Measurements from ENCODE around the gene POLR3G.

Gene POLR3G

DNA sequence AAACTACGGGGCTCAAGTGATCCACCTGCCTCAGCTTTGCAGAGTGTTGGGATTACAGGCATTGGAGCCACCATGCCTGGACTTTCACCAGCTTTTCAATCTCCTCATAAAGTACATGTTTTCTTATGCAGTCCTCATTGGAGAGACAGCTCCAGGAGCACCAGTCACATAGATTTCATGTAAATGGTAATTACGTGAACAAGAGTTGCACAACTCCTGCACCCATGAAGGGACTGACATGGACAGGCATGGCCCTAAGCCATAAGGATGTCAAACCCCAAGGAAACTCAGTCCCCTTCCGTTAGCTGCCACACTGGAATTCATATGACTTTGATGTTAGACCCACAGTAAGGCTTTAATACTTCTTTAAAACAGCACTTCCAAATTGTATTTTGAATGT is 76.3 kb downstream of the POLR3G start:
- DNase-seq (ENCODE audit: low read depth), result no peak

DNA sequence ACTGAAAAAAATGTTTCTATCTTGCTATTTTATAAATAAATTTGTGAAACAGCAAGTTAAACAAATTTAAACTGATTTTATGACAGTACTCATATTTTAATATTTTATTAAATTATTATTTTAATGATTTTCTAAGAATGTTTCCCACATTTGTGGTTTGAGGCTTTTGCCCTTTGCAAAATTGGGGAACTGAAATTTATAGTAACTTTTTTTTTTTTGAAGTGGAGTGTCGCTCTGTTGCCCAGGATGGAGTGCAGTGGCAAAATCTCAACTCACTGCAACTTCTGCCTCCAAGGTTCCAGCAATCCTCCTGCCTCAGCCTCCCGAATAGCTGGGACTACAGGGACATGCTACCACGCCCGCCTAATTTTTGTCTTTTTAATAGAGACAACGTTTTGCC is 76.7 kb downstream of the POLR3G start:
- no peak for DNase-seq (ENCODE audit: low read depth)

DNA sequence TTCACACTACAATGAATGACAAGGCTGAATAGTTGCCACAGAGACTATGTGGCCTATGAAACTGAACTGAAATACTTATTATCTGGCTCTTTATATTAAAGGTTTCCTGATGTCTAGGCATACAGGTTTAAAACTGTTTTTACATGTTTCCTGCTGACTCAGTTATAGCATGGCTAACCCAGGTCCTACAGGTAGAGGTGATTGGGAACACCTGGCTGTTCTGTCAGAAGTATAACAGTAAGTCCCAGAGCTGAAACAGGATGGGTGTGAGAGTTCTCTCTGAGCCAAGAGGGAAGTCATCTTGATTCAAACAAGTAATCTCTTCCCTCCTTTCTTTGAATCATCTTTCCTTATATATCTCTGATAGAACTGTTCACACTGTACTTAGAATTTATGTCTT is 79.0 kb downstream of the POLR3G start:
- no peak for DNase-seq (ENCODE audit: low read depth)

DNA sequence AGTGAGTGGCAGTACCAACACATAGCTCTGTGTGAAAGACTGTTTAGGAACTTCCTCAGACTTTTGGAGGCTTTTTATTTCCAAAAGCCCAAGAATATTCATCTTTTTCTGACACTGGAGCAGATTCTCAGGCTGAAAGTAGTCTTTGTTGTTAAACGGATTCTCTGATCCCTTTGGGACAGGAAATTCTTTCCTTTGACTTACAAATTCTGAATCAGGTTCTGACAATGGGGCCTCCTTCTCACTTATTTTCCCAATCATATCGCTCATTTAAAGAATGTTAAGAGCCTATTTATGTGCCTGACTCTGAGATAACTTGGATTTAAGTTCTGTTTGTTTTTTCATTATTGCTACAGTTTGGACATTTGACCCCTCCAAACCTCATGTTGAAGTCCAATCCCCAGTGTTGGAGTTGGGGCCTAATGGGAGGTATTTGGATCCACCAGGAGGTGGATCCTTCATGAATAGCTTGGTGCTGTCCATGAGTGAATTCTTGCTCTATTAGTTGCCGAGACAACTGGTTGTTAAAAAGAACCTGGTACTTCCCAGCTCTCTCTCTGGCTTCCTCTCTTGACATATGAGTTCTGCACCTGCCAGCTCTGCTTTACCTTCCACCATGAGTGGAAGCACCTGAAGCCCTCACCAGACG is 79.8 kb downstream of the POLR3G start:
- no peak for DNase-seq (ENCODE audit: low read depth)

DNA sequence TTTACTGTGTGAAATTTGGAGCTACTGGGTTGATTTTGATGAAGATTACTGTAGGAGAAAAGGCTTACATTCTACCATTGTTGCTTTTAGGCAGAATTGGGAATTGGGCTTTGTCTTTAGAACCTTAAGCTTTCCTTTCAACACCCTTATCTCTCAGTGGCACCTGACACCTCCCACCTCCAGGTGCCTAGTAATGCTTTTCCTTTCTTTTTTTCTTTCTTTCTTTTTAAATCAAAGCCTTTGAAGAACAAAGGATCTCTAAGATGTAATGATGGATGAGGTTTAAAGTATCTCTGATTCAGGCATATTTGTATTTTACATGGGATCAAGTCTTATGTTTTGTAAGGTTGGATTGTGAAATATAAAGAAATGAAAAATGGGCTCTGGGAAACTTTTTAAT is 81.0 kb downstream of the POLR3G start:
- no peak for DNase-seq (ENCODE audit: low read depth)

DNA sequence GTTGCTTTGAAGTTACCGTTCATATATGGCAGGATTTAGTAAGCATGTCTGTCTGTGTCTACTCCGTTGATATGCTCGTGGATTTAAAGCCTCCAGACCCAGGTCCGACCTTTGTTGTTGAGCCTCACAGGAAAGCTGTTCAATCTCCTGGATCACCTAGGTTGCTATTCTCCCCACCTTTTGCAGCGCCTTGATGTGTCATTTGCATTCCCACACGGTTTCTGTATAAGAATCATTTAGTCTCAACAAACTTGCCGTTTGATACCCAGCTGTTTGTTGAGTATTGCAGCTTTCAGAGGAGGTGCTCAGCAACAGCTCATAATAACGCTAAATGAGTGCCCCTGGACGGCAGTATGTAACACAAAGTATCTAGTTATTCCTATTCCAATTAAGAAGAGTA is 82.7 kb downstream of the POLR3G start:
- DNase-seq (ENCODE audit: low read depth), result no peak

DNA sequence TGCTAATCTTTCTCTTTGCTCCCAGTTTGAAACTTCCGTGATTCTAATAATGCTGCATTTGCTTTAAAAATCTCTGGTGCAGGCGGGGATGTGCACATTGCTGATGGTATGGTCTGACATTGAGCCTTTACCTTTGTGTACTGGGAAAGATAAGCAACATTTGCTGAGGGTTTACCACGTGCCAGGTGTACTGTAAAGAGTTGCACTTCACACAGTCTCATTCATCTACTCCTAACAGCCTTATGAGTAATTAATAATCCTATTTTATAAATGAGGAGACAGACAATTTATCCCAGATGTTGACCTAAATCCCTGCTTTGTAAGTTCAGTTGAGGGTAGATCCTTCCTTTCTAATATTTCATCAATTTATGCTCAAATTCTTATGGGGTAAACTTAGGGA is 83.2 kb downstream of the POLR3G start:
- no peak for DNase-seq (ENCODE audit: low read depth)

DNA sequence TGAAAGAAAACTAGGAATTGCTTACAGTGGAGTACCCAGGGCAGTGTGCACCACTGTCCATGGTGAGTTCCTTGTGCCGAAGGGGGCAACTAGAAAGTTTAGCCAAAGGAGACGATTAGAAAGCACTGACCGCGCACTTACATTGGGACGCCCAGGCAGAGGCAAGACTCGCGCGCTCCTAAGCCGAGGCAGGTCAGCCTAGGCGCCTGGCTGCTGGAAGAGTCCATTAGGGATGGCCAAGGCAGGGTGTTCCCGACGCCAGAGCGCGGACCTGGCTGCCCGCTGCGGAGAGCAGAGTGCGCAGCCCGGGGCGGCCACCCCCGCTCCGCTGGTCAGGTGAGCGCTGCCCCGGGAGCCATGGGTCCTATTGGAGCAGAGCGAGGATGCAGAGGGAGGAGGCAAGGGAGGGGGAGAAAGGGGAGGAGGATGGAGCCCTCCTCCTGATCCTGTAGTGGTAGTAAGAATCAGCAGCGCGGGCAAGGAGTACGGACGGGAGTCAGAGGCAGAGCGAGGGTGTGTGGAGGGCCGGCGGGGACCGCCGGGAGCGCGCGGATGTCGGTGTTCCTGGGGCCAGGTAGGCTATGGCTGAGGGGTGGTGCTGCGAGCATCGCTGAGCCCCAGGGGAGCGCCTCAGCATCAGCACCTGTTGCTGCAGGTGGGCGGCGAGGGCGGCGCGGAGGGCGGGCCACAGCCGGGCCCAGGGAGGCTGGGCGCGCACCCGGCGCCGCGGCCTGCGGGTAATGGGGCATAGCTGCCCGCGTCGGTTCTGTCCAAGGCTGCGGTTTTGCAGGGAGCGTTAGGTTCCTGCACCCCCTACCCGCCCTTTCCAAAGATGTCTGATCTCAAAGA is 83.9 kb downstream of the POLR3G start, which contains the start of gene ADGRV1:
TSS of gene ADGRV1 (plus strand) at position 454 of the 849 bp plus-strand sequence. CDS start at position 553, 99 bp downstream.
- DNase-seq (ENCODE audit: low read depth), result no peak

DNA sequence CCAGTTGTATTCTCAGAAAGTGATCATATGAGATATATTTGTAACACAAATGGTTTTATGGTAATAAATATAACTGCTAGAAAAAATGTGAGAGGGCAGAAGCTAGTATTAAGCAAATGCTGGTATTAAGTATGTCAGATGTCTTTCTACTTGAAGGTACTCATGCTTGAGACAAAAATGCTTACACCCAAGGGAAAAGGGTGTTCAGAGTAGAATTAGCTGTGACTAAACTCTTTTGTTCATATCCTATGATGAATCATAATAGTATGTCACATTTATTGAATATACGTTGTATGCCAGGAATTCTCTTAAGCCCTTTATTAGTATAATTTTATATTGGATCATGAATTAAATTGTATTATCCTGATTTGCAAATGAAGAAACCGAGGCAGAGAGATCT is 86.1 kb downstream of the POLR3G start:
- no peak for DNase-seq (ENCODE audit: low read depth)

DNA sequence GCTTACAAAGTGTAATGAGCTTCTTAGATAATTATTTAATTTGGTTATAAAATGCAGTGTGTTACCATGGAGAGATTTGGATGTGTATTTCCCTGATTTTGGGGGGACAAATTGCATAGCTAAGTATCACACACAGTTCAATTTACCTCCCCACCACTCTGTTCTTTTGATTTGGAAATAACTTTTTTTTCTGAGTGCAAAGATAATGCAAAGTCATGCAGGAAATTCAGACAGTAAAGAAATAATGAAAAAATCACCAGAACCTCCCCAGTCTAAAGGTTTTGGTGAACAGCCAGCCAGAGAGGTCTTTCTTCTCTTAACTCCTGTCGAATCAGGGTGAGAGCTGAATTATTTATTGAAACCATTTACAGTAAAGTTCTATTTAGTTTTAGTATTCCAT is 87.1 kb downstream of the POLR3G start:
- DNase-seq (ENCODE audit: low read depth), result no peak

DNA sequence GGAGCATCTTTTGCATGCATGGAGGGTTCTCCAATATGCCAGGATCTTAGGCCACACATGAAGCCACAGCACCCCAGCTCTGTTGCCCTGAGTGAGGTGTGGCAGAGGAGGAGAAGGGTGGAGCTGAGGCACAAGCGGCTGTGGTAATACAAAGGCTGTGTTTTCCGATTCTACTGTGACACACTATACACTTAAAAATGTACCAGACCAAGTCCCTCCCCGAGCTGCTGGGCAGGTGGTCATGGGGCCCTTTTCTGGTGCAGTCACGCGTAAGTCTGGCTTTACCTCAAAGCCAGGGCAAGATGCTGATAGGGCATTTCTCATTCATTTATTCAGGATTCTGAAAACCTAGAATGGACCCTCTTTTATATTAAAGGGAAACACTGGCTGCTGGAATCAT is 87.7 kb downstream of the POLR3G start:
- DNase-seq (ENCODE audit: low read depth), result no peak

DNA sequence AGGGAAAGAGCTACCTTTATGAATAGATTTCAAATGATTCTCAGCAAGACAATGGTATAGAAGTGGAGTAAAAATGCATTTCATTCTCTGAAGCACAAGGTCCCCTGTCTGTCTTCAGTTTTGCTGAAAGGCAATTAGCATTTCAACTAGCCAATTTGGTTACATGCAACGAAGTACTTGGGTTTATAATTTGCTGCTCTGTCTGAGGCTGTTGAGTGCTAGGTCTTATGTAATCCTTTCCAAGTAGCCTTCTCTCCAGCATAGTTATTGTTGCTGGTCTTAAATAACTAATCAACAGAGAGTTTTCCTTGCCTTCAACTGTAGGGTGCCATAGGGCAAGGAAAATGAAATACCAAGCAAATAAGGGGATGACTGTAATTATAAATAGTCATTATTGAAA is 88.4 kb downstream of the POLR3G start:
- DNase-seq (ENCODE audit: low read depth), result no peak

All from stimulated activated CD8-positive, alpha-beta memory T cell treated with anti-CD3 and anti-CD28 coated beads, Interleukin-15, amount 100 ng/mL, for 24 hours (primary cell).